GM04503 (cell line): ENCODE measurements around the gene LRP8.

Experiments used
- DNase-seq: peaks from one replicate; pipeline ENCODE4 v3.0.0-alpha.2; 2012; ENCODE audit warnings: low read depth

The LRP8 gene

GRCh38 chr1:53258216-53258615, 69.7 kb downstream of the LRP8 start:
- DNase-seq = no peak

DNA sequence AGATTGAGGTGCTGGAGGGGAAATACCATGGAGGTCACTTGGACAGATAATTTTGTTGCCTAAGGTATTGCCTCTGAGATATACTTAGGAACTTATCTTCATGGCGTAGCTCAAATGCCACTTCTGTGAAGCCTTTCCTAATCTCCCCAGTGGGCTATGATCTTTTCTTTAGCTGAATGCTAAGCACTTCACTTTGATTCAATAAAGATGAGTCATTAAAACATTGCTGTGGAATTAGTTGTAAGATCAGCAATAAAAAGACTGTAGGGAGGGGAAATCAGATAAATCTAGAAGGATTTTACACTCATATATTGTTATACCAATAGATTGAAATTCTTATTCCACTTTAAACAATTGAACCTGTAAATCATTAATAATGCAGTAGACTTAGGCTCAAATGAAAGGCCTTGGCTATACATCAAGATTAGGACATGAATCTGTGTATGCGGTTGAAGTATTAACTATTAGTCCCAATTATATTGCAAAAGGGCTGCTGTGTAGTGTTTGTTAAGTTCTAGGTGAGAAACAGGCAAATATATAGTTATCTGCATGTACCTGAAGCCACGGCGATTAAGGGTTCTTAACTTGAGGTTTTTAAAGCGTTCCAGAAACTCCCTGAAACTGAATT, 70.3 kb downstream of the LRP8 start:
- no peak for DNase-seq

GRCh38 chr1:53256511-53257453, 71.1 kb downstream of the LRP8 start:
- DNase-seq = no peak

DNA sequence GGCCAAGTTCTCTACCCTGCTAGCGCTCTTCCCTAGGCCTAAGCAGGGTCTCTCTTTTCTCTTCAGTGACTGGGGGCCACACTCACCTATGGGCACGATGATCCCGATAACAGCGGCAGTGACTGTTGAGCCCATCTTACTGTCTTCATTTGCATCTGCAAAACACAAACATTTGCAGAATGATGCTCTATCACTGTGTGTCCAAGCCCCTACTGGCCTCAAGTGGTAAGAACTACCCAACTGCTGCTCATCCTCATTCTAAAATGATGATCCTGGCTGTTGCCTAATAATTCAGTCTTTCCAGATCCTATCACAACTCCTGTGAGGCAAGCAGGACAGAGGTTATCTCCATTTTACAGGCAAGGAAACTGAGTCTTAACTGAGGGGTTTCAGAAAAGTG, 72.8 kb downstream of the LRP8 start:
- DNase-seq = no peak

- DNase-seq = no peak
Observed at GRCh38 chr1:53254011-53254640, 73.7 kb downstream of the LRP8 start.

- no peak for DNase-seq
Observed at GRCh38 chr1:53250325-53250724, 77.5 kb downstream of the LRP8 start.

- DNase-seq = peak; percentile 61
Observed at GRCh38 chr1:53249706-53250105, 78.2 kb downstream of the LRP8 start.

GRCh38 chr1:53246261-53247134, 81.4 kb downstream of the LRP8 start:
- DNase-seq = peak; percentile 88

DNA sequence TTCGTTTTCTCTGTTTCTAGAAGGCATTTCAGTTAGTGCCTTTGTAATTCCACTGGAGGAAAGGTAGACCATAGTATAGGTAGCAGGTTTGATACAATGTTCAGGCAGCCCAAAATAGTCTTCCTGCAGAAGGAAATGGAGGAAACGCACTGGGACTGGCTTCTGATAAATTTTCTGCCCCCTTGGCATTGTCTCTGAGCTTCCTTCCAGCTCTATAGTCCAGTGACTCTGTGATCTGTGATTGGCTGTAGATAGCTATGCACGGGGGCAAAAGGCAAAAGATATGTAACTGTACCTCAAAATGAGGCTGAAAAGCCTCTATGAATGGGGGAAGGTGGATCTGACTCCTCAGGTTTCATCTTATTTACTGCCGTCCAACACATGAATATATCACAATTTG, 83.7 kb downstream of the LRP8 start:
- no peak for DNase-seq

DNA sequence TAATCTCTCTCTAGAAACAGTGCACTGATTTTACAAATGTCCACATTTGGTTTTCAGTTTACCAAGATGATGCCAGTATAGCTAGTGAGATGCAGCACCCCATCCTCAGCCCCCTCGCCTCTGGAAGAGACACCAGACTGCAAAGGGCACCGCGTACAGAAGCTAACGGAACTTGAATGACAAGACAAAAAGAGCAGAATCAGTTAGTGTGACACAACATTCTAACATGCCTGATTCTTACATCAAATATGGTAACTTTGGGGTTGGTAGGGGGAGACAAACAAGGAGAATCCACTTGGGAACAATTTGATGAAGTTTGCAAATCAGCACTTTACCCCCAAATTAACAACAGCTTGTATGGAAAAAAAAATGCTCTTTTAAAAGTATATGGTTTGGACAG, 85.5 kb downstream of the LRP8 start:
- no peak for DNase-seq

DNA sequence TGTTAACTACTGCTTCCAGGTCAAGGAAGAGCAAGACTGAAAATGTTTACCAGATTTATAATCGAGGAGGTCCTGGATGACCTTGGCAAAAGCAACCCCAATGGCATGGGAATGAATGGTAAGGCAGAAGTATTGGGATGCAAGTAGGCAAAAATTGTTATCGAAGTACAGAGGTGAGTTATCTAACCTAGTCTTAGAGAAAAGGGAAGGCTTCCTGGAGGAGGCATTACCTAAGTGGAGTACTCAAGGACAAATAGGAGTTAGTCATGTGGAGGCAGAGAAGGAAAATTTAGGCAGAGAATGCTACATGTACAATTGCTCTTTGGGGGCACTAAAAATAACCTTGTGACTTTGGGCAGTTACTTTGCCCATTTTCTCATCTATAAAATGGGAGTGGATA, 86.0 kb downstream of the LRP8 start:
- no peak for DNase-seq

GRCh38 chr1:53238197-53239155, 89.4 kb downstream of the LRP8 start, which contains the start of gene MAGOH:
MAGOH (minus strand) TSS chr1:53238518; CDS start chr1:53238448, 70 bp downstream.
- peak; percentile 82 for DNase-seq

- no peak for DNase-seq
Observed at GRCh38 chr1:53237638-53238037, 90.2 kb downstream of the LRP8 start.

DNA sequence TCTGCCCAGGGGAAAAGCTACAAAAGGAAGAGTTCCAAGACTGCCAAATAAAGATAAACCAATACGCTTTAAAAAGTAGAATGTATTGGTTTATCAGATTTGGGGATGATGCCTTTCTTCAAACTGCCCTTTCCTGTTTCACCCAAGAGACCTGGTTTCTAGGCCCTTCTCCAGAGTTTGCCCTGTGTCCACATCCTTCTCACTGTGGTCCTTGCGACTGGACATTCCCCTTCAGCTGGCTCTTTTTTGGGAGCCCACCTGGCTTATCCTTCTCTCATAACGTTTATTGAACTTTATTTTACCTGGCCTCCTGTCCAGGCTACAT, 106.9 kb downstream of the LRP8 start:
- no peak for DNase-seq

- peak; percentile 60 for DNase-seq
Observed at GRCh38 chr1:53220171-53220961, 107.5 kb downstream of the LRP8 start, which contains the start of gene CZIB. CZIB (minus strand) TSS chr1:53220634; CDS start chr1:53220575, 59 bp downstream.

- DNase-seq = no peak
Observed at GRCh38 chr1:53219711-53220110, 108.2 kb downstream of the LRP8 start.

DNA sequence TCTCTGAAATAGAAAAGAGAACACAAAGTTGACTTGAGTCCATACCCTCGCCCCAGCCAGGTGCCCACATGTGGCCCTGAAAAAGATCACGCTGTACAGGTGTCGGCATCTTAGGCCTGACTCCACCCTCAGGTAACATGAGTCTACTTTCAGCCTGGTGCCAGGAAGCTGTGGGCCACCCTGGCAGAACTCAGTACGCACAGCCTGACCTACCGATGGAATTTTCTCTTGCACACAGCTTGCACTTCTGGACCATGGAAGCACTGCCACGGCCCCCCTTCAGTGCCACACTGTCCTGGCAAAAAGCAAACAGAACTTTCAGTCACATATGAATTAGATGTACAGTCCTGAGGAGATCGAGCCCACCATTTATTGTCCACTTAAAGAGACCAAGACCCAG, 109.7 kb downstream of the LRP8 start:
- DNase-seq = no peak

DNA sequence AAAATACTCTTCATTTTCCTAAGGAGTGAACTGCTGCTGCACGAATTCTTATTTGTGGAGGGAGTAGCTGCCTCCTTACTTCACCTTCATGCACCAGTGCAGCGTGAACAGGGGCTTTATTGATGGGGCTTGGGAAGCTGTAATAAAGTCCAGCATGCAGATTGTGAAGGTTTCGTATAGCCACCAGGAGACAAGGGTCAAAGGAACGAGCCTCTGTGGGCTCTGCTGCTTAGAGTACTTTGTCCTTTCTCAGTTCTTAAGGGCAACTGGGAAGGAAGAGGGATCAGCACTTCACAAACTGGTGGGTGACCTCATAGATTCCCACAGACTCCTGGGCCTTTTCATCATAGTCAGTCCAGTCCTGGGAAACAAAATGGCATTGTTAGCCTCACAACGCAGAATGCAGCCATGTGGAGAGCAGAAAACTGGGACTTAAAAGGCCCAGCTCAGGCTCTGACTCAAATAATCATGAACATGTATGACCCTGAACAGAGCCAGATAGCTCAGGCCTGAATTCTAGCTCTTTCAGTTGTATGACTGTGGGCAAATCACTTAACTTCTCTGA, 113.4 kb downstream of the LRP8 start:
- no peak for DNase-seq

DNA sequence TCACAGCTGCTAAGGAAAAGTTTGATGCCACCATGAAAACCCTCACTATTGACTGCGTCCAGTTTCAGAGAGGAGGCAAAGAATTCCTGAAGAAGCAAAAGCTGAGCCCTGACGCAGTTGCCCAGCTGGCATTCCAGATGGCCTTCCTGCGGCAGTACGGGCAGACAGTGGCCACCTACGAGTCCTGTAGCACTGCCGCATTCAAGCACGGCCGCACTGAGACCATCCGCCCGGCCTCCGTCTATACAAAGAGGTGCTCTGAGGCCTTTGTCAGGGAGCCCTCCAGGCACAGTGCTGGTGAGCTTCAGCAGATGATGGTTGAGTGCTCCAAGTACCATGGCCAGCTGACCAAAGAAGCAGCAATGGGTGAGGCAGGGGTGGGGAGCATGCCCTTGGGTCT, 116.9 kb downstream of the LRP8 start:
- no peak for DNase-seq

DNA sequence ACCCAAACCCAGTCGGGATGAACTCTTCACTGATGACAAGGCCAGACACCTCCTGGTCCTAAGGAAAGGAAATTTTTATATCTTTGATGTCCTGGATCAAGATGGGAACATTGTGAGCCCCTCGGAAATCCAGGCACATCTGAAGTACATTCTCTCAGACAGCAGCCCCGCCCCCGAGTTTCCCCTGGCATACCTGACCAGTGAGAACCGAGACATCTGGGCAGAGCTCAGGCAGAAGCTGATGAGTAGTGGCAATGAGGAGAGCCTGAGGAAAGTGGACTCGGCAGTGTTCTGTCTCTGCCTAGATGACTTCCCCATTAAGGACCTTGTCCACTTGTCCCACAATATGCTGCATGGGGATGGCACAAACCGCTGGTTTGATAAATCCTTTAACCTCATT, 117.5 kb downstream of the LRP8 start:
- DNase-seq = no peak
